T-helper 17 cell (primary cell): ENCODE measurements around the gene ATP5PO. TPM values are rescaled to one million over a fixed set of nuclear protein-coding genes. Genes with fewer than 3 reads are reported as not detected.

Source experiments
- total RNA-seq, 4 donors: library from RNA in 2 of 4; stranded (reverse) in 2 of 4; gene quantifications; one replicate each; pipeline ENCODE4 v1.2.3 and lab custom pipeline; 2022 to 2026

The ATP5PO gene
- total RNA-seq, 2 donors from 2014 or later, result 113 to 116 TPM

Other genes starting within 250 kb of the ATP5PO start
- gene MRPS6, start 157.8 kb upstream of the ATP5PO start, total RNA-seq, result 10 to 100 TPM; 21.0 to 26.5 TPM
- 1 to 10 TPM; 5.5 to 7.7 TPM for gene SLC5A3, start 157.8 kb upstream of the ATP5PO start, total RNA-seq